OCI-LY3 (cell line): Measurements from ENCODE around the gene C11orf24.

Source experiments
- H2AFZ ChIP-seq: fragments of 200-600, 300-600 bp; shearing (Covaris generic); 2 replicates; pipeline ENCODE4 v1.6.0; 2014; ENCODE audit warnings: antibody characterized with exemption, low read depth, low read length
- H3K27ac ChIP-seq: fragments of 200-600, 300-600 bp; sonication (generic); 2 replicates; pipeline ENCODE4 v1.5.1; 2014; ENCODE audit warnings: mild to moderate bottlenecking, low read length, moderate library complexity, mixed read lengths
- H3K27me3 ChIP-seq: fragments of 200-600, 300-600 bp; sonication (generic); 2 replicates; pipeline ENCODE4 v1.6.1; 2014; ENCODE audit warnings: low read depth, low read length, mixed read lengths
- H3K36me3 ChIP-seq: fragments of 200-600, 300-600 bp; sonication (generic); replicated peaks from 2 replicates; pipeline ENCODE3; 2014; ENCODE audit warnings: low read depth, low read length, mixed read lengths
- H3K4me1 ChIP-seq: fragments of 300-600, 200-600 bp; sonication (generic); 2 replicates; pipeline ENCODE4 v1.6.1; 2014; ENCODE audit warnings: low read length, mixed read lengths
- H3K4me2 ChIP-seq: fragments of 200-600, 300-600 bp; sonication (generic); 2 replicates; pipeline ENCODE4 v1.6.1; 2014; ENCODE audit warnings: low read length, mixed read lengths
- H3K4me3 ChIP-seq: fragments of 300-600, 200-600 bp; sonication (generic); 2 replicates; pipeline ENCODE4 v1.5.1; 2014; ENCODE audit warnings: antibody characterized with exemption, mild to moderate bottlenecking, low read length, moderate library complexity
- H3K79me2 ChIP-seq: fragments of 300-600, 200-600 bp; shearing (Covaris generic); 2 replicates; pipeline ENCODE4 v1.6.1; 2014; ENCODE audit warnings: mild to moderate bottlenecking, low read length, mixed read lengths
- H3K9ac ChIP-seq: fragments of 300-600, 200-600 bp; shearing (Covaris generic); 2 replicates; pipeline ENCODE4 v1.6.0; 2014; ENCODE audit warnings: mild to moderate bottlenecking, low read length, moderate library complexity
- H3K9me3 ChIP-seq: fragments of 200-600, 300-600 bp; shearing (Covaris generic); 2 replicates; pipeline ENCODE4 v1.6.1; 2014; ENCODE audit warnings: low read length, mixed read lengths; ENCODE audit not compliant: insufficient read depth
- H4K20me1 ChIP-seq: fragments of 200-600, 300-600 bp; sonication (generic); 2 replicates; pipeline ENCODE4 v1.6.1; 2016; ENCODE audit warnings: low read length, mixed read lengths; ENCODE audit not compliant: insufficient read depth
- CTCF ChIP-seq: fragments of 200-600, 300-600 bp; sonication (generic); IDR thresholded peaks from 2 replicates; pipeline ENCODE4 v1.5.1; 2014; ENCODE audit warnings: antibody characterized with exemption, low read length, low read depth
- EZH2phosphoT487 ChIP-seq: fragments of 200-600 bp; shearing (Covaris generic); IDR thresholded peaks from 2 replicates; pipeline ENCODE4 v1.6.1; 2018; ENCODE audit warnings: antibody characterized with exemption, mixed run types, low read depth

C11orf24 gene

GRCh38 chr11:68257477-68258362 lies 14.1 kb downstream of the C11orf24 start:
- Histone ChIP-seq H3K4me1 (peaks cover 7% of the 10 kb centered on the region), H3K9me3 (no peaks in the 10 kb centered on the region), H3K36me3 (peaks cover 28% of the 10 kb centered on the region), H3K9ac (peak overlapping the region; percentile 28; the same call in 1 of the 2 replicates), H3K4me2 (peak overlapping the region; percentile 68), H3K4me3 (peak overlapping the region; percentile 28), H3K79me2 (no peaks in the 10 kb centered on the region), H3K27ac (no peak overlapping the region), H4K20me1 (no peaks in the 10 kb centered on the region; the same call in 1 of the 2 replicates), H3K27me3 (no peaks in the 10 kb centered on the region), H2AFZ (peak overlapping the region; percentile 91)
- TF ChIP-seq EZH2phosphoT487 (no peak), CTCF (peak; percentile 88)

GRCh38 chr11:68256331-68256741 lies 15.4 kb downstream of the C11orf24 start:
- Histone ChIP-seq H3K9ac (no peak overlapping the region), H3K9me3 (no peaks in the 10 kb centered on the region), H3K4me3 (no peak overlapping the region), H3K4me1 (peaks cover 10% of the 10 kb centered on the region), H3K79me2 (no peaks in the 10 kb centered on the region), H4K20me1 (no peaks in the 10 kb centered on the region; the same call in 1 of the 2 replicates), H2AFZ (no peak overlapping the region), H3K27ac (no peak overlapping the region), H3K4me2 (no peak overlapping the region), H3K36me3 (peaks cover 14% of the 10 kb centered on the region), H3K27me3 (no peaks in the 10 kb centered on the region)
- TF ChIP-seq EZH2phosphoT487, result no peak
- TF ChIP-seq CTCF, result no peak

GRCh38 chr11:68255526-68255925 lies 16.2 kb downstream of the C11orf24 start:
- H3K27me3 ChIP-seq, result no peaks in the 10 kb centered on the region
- no peak overlapping the region for H3K4me2 ChIP-seq
- H3K4me1 ChIP-seq, result peaks cover 12% of the 10 kb centered on the region
- H3K79me2 ChIP-seq, result no peaks in the 10 kb centered on the region
- no peak overlapping the region for H3K4me3 ChIP-seq
- H4K20me1 ChIP-seq, result no peaks in the 10 kb centered on the region; the same call in 1 of the 2 replicates
- H3K9ac ChIP-seq, result no peak overlapping the region
- H3K36me3 ChIP-seq, result peaks cover 7% of the 10 kb centered on the region
- no peak overlapping the region for H2AFZ ChIP-seq
- no peak overlapping the region for H3K27ac ChIP-seq
- no peak for TF ChIP-seq CTCF
- no peak for TF ChIP-seq EZH2phosphoT487
- 0 out of 2 replicates have a peak, but pooled peaks cover 1% of the 10 kb centered on the region for H3K9me3 ChIP-seq

- Histone ChIP-seq H3K4me2 (no peak overlapping the region), H3K79me2 (no peaks in the 10 kb centered on the region), H3K9me3 (0 out of 2 replicates have a peak, but pooled peaks cover 3% of the 10 kb centered on the region), H3K27ac (no peak overlapping the region), H3K4me1 (peaks cover 12% of the 10 kb centered on the region), H4K20me1 (no peaks in the 10 kb centered on the region; the same call in 1 of the 2 replicates), H3K9ac (no peak overlapping the region), H3K36me3 (no peaks in the 10 kb centered on the region), H3K4me3 (no peak overlapping the region), H2AFZ (no peak overlapping the region), H3K27me3 (no peaks in the 10 kb centered on the region)
- TF ChIP-seq EZH2phosphoT487, result no peak
- no peak for TF ChIP-seq CTCF
Observed at GRCh38 chr11:68254421-68254820, 17.4 kb downstream of the C11orf24 start.
